Panc1 (cell line): ENCODE data around the gene ADAMTSL2. TPM values are rescaled to one million over a fixed set of nuclear protein-coding genes. Genes with fewer than 3 reads are reported as not detected.

Experiments
- ATAC-seq: fragments of 200-7000 bp; cut with Tn5 transposase; 2 replicates; pipeline ENCODE4 v1.9.1; 2020; ENCODE audit warnings: mild to moderate bottlenecking, moderate library complexity
- BruUV-seq: library from RNA; stranded (reverse); fragments of 400-500 nt; replicated peaks from 2 replicates; lab custom pipeline; 2021; lab: Mats Ljungman, UMichigan
- CTCF ChIA-PET: fragments of 300-600 bp; sonication (Branson Sonifier 250); formaldehyde crosslinking; loops from one replicate; lab custom pipeline; 2022; ENCODE audit warnings: antibody characterized with exemption; lab: Charles Lee
- POLR2A ChIA-PET: fragments of 300-600 bp; sonication (Branson Sonifier 250); formaldehyde crosslinking; loops from one replicate; lab custom pipeline; 2022; ENCODE audit warnings: antibody characterized with exemption; lab: Charles Lee
- DNase-seq: peaks from one replicate; pipeline ENCODE4 v3.0.0-alpha.2; 2010; ENCODE audit warnings: low read depth, low spot score
- H3K27ac ChIP-seq: 2 replicates; pipeline ENCODE4 v1.5.1; 2011; ENCODE audit warnings: mild to moderate bottlenecking, low read length, inconsistent platforms
- H3K27me3 ChIP-seq: fragments of 200-500 bp; sonication (Bioruptor generic); 2 replicates; pipeline ENCODE4 v1.6.0; 2014; ENCODE audit warnings: low read length, inconsistent platforms; ENCODE audit not compliant: control insufficient read depth, insufficient read depth
- H3K36me3 ChIP-seq: fragments of 200-500 bp; sonication (Bioruptor generic); 2 replicates; pipeline ENCODE4 v1.5.1; 2014; ENCODE audit warnings: inconsistent platforms, mild to moderate bottlenecking, low read length, moderate library complexity; ENCODE audit not compliant: control insufficient read depth, insufficient read depth
- H3K4me1 ChIP-seq: 2 replicates; pipeline ENCODE4 v1.5.1; 2011; ENCODE audit warnings: inconsistent platforms, mild to moderate bottlenecking, low read length, moderate library complexity; ENCODE audit not compliant: control insufficient read depth, insufficient read depth
- H3K4me3 ChIP-seq, 2 experiments: 2 replicates each; pipeline ENCODE4 v1.5.1; 2011 to 2012; ENCODE audit warnings: low read depth in 2 of 2, low read length in 2 of 2, mild to moderate bottlenecking in 2 of 2, inconsistent platforms in 1 of 2, moderate library complexity in 1 of 2
- H3K9me3 ChIP-seq: fragments of 200-500 bp; sonication (Bioruptor generic); 2 replicates; pipeline ENCODE4 v1.5.1; 2014; ENCODE audit warnings: low read depth, mild to moderate bottlenecking, inconsistent platforms, low read length, moderate library complexity; ENCODE audit not compliant: control insufficient read depth, insufficient read depth
- CTCF ChIP-seq: fragments of 450-650 bp; IDR thresholded peaks from 2 replicates; pipeline ENCODE4 v1.5.1; 2017; ENCODE audit warnings: mild to moderate bottlenecking
- POLR2AphosphoS5 ChIP-seq: IDR thresholded peaks from 2 replicates; pipeline ENCODE4 v1.6.1; 2012; ENCODE audit warnings: mild to moderate bottlenecking, low read depth, low read length, moderate library complexity
- REST ChIP-seq, 2 experiments: IDR thresholded peaks; 2 replicates each; pipeline ENCODE4 v1.6.1; 2011 to 2012; ENCODE audit warnings: low read depth in 2 of 2, control low read depth in 1 of 2, low read length in 1 of 2, mild to moderate bottlenecking in 1 of 2, moderate library complexity in 1 of 2; ENCODE audit not compliant: insufficient read depth in 1 of 2
- SIN3A ChIP-seq: IDR thresholded peaks from 2 replicates; pipeline ENCODE4 v1.6.1; 2012; ENCODE audit warnings: low read depth, mild to moderate bottlenecking, low read length, moderate library complexity, borderline replicate concordance; ENCODE audit not compliant: insufficient read depth
- TCF7L2 ChIP-seq: IDR thresholded peaks from 2 replicates; pipeline ENCODE4 v1.6.1; 2011; ENCODE audit warnings: mild to moderate bottlenecking, low read depth, low read length, inconsistent platforms
- in situ Hi-C: cut with HindIII; loops from 2 replicates; pipeline ENCODE4 v1.10.0; 2016; ENCODE audit warnings: low sequenced_read_pairs, low pct_unique_long_range_greater_than_20kb
- intact Hi-C: fragments of 100-400 bp; cut with micrococcal nuclease; formaldehyde crosslinking; loops from one replicate; pipeline ENCODE4 v1.10.0; 2022; ENCODE audit not compliant: unreplicated experiment
- total RNA-seq: library from RNA; stranded (reverse); gene quantifications from one replicate; pipeline ENCODE4 v1.2.1, GENCODE V29; 2021; ENCODE audit not compliant: unreplicated experiment

ADAMTSL2 gene
- total RNA-seq, 1 experiment from 2014 or later, result 0.10 TPM

- no TSS peak for BruUV-seq
- TF ChIP-seq CTCF (no peak), REST (IDR thresholded peaks at IDR 0.05; ENCODE audit: insufficient read depth in 1 of 2, low read depth in 2 of 2, low read length in 1 of 2) (no peak), POLR2AphosphoS5 (no peak), SIN3A (no peak), TCF7L2 (no peak)
- Histone ChIP-seq H3K27ac (no peak overlapping the region), H3K9me3 (no peaks in the 10 kb centered on the region), H3K4me1 (no peaks in the 10 kb centered on the region), H3K36me3 (no peaks in the 10 kb centered on the region), H3K27me3 (no peaks in the 10 kb centered on the region), H3K4me3 (no peak overlapping the region)
- POLR2A ChIA-PET, result no interaction called here
- DNase-seq (no peak), ATAC-seq (no peak)
- in situ Hi-C loops, result no loop called here
- CTCF ChIA-PET, result no interaction called here
- intact Hi-C loops, result no loop called here
Measured at GRCh38 chr9:133571391-133571890, 36.9 kb downstream of the ADAMTSL2 start.

- TF ChIP-seq CTCF (no peak), REST (IDR thresholded peaks at IDR 0.05; ENCODE audit: insufficient read depth in 1 of 2, low read depth in 2 of 2, low read length in 1 of 2) (no peak), TCF7L2 (no peak), POLR2AphosphoS5 (no peak), SIN3A (no peak)
- ATAC-seq, result no peak
- no peaks in the 10 kb centered on the region for H3K4me1 ChIP-seq
- H3K4me3 ChIP-seq, result no peak overlapping the region
- POLR2A ChIA-PET, result no interaction called here
- intact Hi-C loops, result no loop called here
- H3K36me3 ChIP-seq, result no peaks in the 10 kb centered on the region
- H3K9me3 ChIP-seq, result no peaks in the 10 kb centered on the region
- CTCF ChIA-PET, result no interaction called here
- no peak overlapping the region for H3K27ac ChIP-seq
- DNase-seq, result no peak
- no peaks in the 10 kb centered on the region for H3K27me3 ChIP-seq
- BruUV-seq, result no TSS peak
- in situ Hi-C loops, result no loop called here
Measured at GRCh38 chr9:133571896-133572595, 37.5 kb downstream of the ADAMTSL2 start.
